Measurements from ENCODE around the gene ANKRD16.
A peak's percentile ranks its signal among the peaks of the same experiment; 100 is the strongest.
"Not testable (repeated sequence)": the region's sequence is repeated elsewhere in the genome, so short reads cannot be mapped to it uniquely, and the experiment has no call there.

Gene ANKRD16

GRCh38 chr10:5902511-5903274 is 13.0 kb upstream of the ANKRD16 start:
- DNase-seq: no peak

GRCh38 chr10:5900247-5900646 is 10.6 kb upstream of the ANKRD16 start:
- DNase-seq: no peak

- DNase-seq: no peak
These were observed 8.5 kb upstream of the ANKRD16 start for GRCh38 chr10:5898163-5898562.

GRCh38 chr10:5897504-5897903 is 7.8 kb upstream of the ANKRD16 start:
- no peak for DNase-seq

GRCh38 chr10:5897053-5897340 is 7.3 kb upstream of the ANKRD16 start:
- no peak for DNase-seq

- no peak for DNase-seq
These were observed 6.7 kb upstream of the ANKRD16 start for GRCh38 chr10:5896208-5897052.

GRCh38 chr10:5895804-5896203 is 6.1 kb upstream of the ANKRD16 start:
- no peak for DNase-seq

GRCh38 chr10:5895365-5895764 is 5.7 kb upstream of the ANKRD16 start:
- DNase-seq: no peak

- DNase-seq: no peak
These were observed 5.2 kb upstream of the ANKRD16 start for GRCh38 chr10:5894873-5895272.

- DNase-seq: no peak
These were observed 4.7 kb upstream of the ANKRD16 start for GRCh38 chr10:5894403-5894802.

- no peak for DNase-seq
These were observed 3.6 kb upstream of the ANKRD16 start for GRCh38 chr10:5893321-5893720.

GRCh38 chr10:5892007-5892406 is 2.3 kb upstream of the ANKRD16 start:
- DNase-seq: no peak

- DNase-seq: no peak
These were observed 1.3 kb upstream of the ANKRD16 start for GRCh38 chr10:5891009-5891408.

GRCh38 chr10:5890452-5890915 is 791 bp upstream of the ANKRD16 start:
- DNase-seq: peak in 1 of 2 donors; percentile 14

- DNase-seq: peak; percentile 17 to 43
These were observed 660 bp downstream of the ANKRD16 start for GRCh38 chr10:5888843-5889623.

- DNase-seq: no peak
These were observed 1.3 kb downstream of the ANKRD16 start for GRCh38 chr10:5888351-5888750.

GRCh38 chr10:5887641-5888040 is 2.1 kb downstream of the ANKRD16 start:
- no peak for DNase-seq

GRCh38 chr10:5887029-5887428 is 2.7 kb downstream of the ANKRD16 start:
- no peak for DNase-seq

- DNase-seq: no peak
These were observed 4.1 kb downstream of the ANKRD16 start for GRCh38 chr10:5885619-5886018.

- no peak for DNase-seq
These were observed 6.7 kb downstream of the ANKRD16 start for GRCh38 chr10:5882961-5883360.

- DNase-seq: not testable (repeated sequence)
These were observed 12.7 kb downstream of the ANKRD16 start for GRCh38 chr10:5877041-5877440.

GRCh38 chr10:5876181-5876768 is 13.4 kb downstream of the ANKRD16 start:
- DNase-seq: no peak

GRCh38 chr10:5873515-5873995 is 16.1 kb downstream of the ANKRD16 start:
- DNase-seq: peak; percentile 50 to 75

Data from activated CD4-positive, alpha-beta T cell treated with anti-CD3 and anti-CD28 coated beads for 4 hours (primary cell).